GM12865 (cell line): ENCODE data around the gene RUNX3.

Experiments
- DNase-seq: peaks from one replicate; pipeline ENCODE4 v3.0.0; 2010; ENCODE audit warnings: low read depth
- H3K4me3 ChIP-seq: 2 replicates; pipeline ENCODE4 v1.5.1; 2011; ENCODE audit warnings: mild to moderate bottlenecking, low read depth, low read length, control low read depth
- TF ChIP-seq, protein P1 (sequence below): IDR thresholded peaks from 2 replicates; pipeline ENCODE4 v1.5.1; 2011; ENCODE audit warnings: low read length, control low read depth, low read depth, inconsistent platforms; ENCODE audit not compliant: insufficient read depth; ENCODE audit errors: missing control alignments

RUNX3 gene

DNA sequence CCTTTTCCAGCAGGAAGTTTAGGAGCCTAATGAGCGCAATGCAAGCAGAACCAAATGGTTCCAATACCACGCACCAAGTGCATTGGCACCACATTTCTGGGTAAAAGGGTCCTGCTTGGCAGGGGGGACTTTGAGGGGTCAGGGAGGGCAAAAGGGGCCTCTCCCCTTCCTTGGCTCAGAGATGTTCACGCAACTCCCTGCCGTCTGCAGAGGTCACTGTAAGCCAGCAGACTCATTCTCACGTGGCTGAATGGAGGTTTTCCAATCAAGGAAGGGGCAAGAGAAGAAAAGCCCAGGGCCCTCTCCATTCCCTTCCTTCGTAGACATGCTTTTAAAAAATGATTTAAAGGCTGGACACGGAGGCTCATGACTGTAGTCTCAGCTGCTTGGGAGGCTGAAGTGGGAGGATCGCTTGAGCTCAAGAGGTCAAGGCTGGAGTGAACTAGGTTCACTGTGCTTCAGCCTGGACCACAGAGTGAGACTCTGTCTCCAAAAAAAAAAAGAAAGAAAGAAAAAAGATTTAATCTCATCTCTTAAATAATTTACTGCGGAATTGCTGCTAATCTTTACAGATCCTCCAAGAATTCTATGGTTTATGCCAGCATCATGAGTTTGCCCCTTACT lies 80.3 kb downstream of the RUNX3 start:
- DNase-seq = peak; percentile 38
- no peak overlapping the region for H3K4me3 ChIP-seq

More for the DNA sequence above, 80.3 kb downstream of the RUNX3 start:
- TF ChIP-seq, protein P1, sequence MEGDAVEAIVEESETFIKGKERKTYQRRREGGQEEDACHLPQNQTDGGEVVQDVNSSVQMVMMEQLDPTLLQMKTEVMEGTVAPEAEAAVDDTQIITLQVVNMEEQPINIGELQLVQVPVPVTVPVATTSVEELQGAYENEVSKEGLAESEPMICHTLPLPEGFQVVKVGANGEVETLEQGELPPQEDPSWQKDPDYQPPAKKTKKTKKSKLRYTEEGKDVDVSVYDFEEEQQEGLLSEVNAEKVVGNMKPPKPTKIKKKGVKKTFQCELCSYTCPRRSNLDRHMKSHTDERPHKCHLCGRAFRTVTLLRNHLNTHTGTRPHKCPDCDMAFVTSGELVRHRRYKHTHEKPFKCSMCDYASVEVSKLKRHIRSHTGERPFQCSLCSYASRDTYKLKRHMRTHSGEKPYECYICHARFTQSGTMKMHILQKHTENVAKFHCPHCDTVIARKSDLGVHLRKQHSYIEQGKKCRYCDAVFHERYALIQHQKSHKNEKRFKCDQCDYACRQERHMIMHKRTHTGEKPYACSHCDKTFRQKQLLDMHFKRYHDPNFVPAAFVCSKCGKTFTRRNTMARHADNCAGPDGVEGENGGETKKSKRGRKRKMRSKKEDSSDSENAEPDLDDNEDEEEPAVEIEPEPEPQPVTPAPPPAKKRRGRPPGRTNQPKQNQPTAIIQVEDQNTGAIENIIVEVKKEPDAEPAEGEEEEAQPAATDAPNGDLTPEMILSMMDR = peak; percentile 35
